Lower leg skin (tissue), 3 donors: ENCODE data around the gene PDE7B.

Experiments used
- CTCF ChIP-seq, 3 donors: fragments of 450-650 bp; IDR thresholded peaks; one replicate each; pipeline ENCODE4 v1.5.1; 2016; ENCODE audit warnings: antibody characterized with exemption in 3 of 3, mild to moderate bottlenecking in 3 of 3, moderate library complexity in 2 of 3
- POLR2A ChIP-seq, 2 donors: fragments of 450-650 bp; IDR thresholded peaks; one replicate each; pipeline ENCODE4 v1.6.1; 2016 to 2017; ENCODE audit warnings: antibody characterized with exemption in 2 of 2, mild to moderate bottlenecking in 1 of 2, moderate library complexity in 1 of 2

GRCh38 chr6:136137008-136137692 is 285.6 kb downstream of the PDE7B start:
- TF ChIP-seq CTCF (IDR thresholded peaks at IDR 0.05) (no peak), POLR2A (IDR thresholded peaks at IDR 0.05) (no peak)
